Smooth muscle cell (in vitro differentiated cells): Measurements from ENCODE around the gene LDLRAD4. TPM values are rescaled to one million over a fixed set of nuclear protein-coding genes. Genes with fewer than 3 reads are reported as not detected.
"Not testable (repeated sequence)": the region's sequence is repeated elsewhere in the genome, so short reads cannot be mapped to it uniquely, and the experiment has no call there.

ENCODE experiments used
- DNase-seq: peaks from one replicate; lab custom pipeline; 2025; ENCODE audit not compliant: unreplicated experiment; lab: John Stamatoyannopoulos, UW
- H2AFZ ChIP-seq: fragments of 200-600 bp; sonication (generic); 2 replicates; pipeline ENCODE4 v1.6.0; 2016; ENCODE audit warnings: antibody characterized with exemption, low read depth, mild to moderate bottlenecking
- H3F3A ChIP-seq: fragments of 200-600 bp; sonication (generic); 2 replicates; pipeline ENCODE4 v1.6.0; 2017; ENCODE audit warnings: antibody characterized with exemption, low read depth
- H3K27ac ChIP-seq: fragments of 200-600 bp; sonication (generic); 2 replicates; pipeline ENCODE4 v1.5.1; 2016; ENCODE audit warnings: low read depth, mild to moderate bottlenecking
- H3K27me3 ChIP-seq: fragments of 200-600 bp; sonication (generic); 2 replicates; pipeline ENCODE4 v1.6.1; 2016; ENCODE audit warnings: low read depth, mild to moderate bottlenecking
- H3K36me3 ChIP-seq: fragments of 200-600 bp; sonication (generic); 2 replicates; pipeline ENCODE4 v1.5.1; 2016; ENCODE audit warnings: low read depth
- H3K4me1 ChIP-seq: fragments of 200-600 bp; sonication (generic); 2 replicates; pipeline ENCODE4 v1.5.1; 2016; ENCODE audit warnings: low read depth
- H3K4me2 ChIP-seq: fragments of 200-600 bp; sonication (generic); 2 replicates; pipeline ENCODE4 v1.6.0; 2016; ENCODE audit warnings: mild to moderate bottlenecking
- H3K4me3 ChIP-seq: fragments of 200-600 bp; sonication (generic); 2 replicates; pipeline ENCODE4 v1.5.1; 2016; ENCODE audit warnings: mild to moderate bottlenecking
- H3K79me2 ChIP-seq: fragments of 200-600 bp; sonication (generic); 2 replicates; pipeline ENCODE4 v1.6.0; 2016; ENCODE audit warnings: low read depth, mild to moderate bottlenecking
- H3K9ac ChIP-seq: fragments of 200-600 bp; sonication (generic); 2 replicates; pipeline ENCODE4 v1.6.0; 2016; ENCODE audit warnings: low read depth
- H3K9me3 ChIP-seq: fragments of 200-600 bp; sonication (generic); replicated peaks from 2 replicates; pipeline ENCODE4 v1.5.1; 2016; ENCODE audit warnings: low read depth
- H4K20me1 ChIP-seq: fragments of 200-600 bp; sonication (generic); 2 replicates; pipeline ENCODE4 v1.6.0; 2016; ENCODE audit warnings: low read depth
- CTCF ChIP-seq: fragments of 200-600 bp; sonication (generic); IDR thresholded peaks from 2 replicates; pipeline ENCODE4 v1.5.1; 2017; ENCODE audit warnings: borderline replicate concordance, mild to moderate bottlenecking, antibody characterized with exemption; ENCODE audit not compliant: insufficient read depth, poor library complexity, severe bottlenecking
- whole genome bisulfite sequencing: methylation state at CpG from one replicate; pipeline ENCODE4 v1.1.7; 2016; ENCODE audit warnings: low lambda C conversion rate; 5-methylcytosine and 5-hydroxymethylcytosine counted together
- polyA plus RNA-seq: library from polyadenylated mRNA; unstranded; fragments of >200 nt; fragmentation: Nextera tagmentation; extraction: Ambion mirVana; gene quantifications from 2 replicates; pipeline ENCODE4 v1.2.1, GENCODE V29; 2016
- total RNA-seq: library from RNA; depleted of rRNA; stranded (reverse); fragments of >200 nt; gene quantifications from 2 replicates; pipeline ENCODE4 v1.2.3, GENCODE V29; 2014

The LDLRAD4 gene
- total and polyA plus RNA-seq, 2 experiments from 2014 or later = 36.2 to 48.3 TPM

DNA sequence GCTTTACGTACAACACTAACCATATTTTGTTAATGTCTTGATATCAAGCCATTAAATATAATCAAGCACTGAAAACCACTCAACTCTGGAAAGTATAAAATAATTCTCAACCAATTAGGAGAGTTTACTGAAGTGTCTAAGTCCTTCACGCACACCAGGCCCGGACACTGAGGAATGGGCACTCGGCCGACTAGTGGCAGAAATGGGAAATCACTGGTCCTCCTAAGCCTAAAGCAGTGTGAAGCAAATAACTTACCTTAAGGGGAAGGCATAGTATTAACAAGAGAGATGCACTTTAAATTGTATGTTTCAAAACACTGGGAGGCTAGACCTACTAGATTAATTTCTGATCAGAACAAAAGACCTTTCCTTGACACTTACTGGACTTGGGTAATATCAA, 462.1 kb downstream of the LDLRAD4 start:
- Histone ChIP-seq H3K4me1 (no peaks in the 10 kb centered on the region), H4K20me1 (peaks cover 57% of the 10 kb centered on the region), H3K4me3 (no peak overlapping the region), H3K36me3 (no peaks in the 10 kb centered on the region), H3K79me2 (peaks cover 41% of the 10 kb centered on the region), H3K9ac (no peak overlapping the region), H3K27me3 (no peaks in the 10 kb centered on the region), H3F3A (no peaks in the 10 kb centered on the region), H3K4me2 (no peak overlapping the region), H3K9me3 (no peaks in the 10 kb centered on the region), H2AFZ (no peak overlapping the region), H3K27ac (no peak overlapping the region)
- WGBS = 49% methylated on average over 5 of the region's 5 CpGs
- peak; percentile 52 for TF ChIP-seq CTCF
- no peak for DNase-seq

DNA sequence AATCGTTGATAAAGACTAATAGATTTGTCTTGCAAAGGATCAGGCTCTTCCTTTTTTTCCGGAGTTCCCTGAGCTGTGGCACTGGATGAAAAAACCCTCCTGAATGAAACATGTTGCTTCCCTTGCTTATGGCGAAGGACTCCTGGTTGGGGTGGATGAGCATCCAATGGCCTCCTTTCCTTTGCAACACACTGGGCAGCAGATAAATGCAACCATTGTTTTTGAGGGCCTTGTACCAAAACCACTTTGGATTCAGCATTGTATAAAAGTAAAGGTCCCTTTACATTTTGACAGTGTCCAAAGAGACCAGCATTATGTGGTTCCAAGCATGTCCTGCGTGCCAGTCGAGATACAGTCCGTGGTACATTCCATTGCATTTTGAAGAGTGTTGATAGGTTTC, 463.1 kb downstream of the LDLRAD4 start:
- WGBS = 95% methylated on average over 6 of the region's 6 CpGs
- H3K9me3 ChIP-seq = no peaks in the 10 kb centered on the region
- peaks cover 49% of the 10 kb centered on the region for H3K79me2 ChIP-seq
- H2AFZ ChIP-seq = no peak overlapping the region
- H3K27ac ChIP-seq = no peak overlapping the region
- H3K9ac ChIP-seq = no peak overlapping the region
- H3F3A ChIP-seq = no peaks in the 10 kb centered on the region
- peaks cover 68% of the 10 kb centered on the region for H4K20me1 ChIP-seq
- no peak overlapping the region for H3K4me2 ChIP-seq
- H3K27me3 ChIP-seq = no peaks in the 10 kb centered on the region
- TF ChIP-seq CTCF = no peak
- no peak overlapping the region for H3K4me3 ChIP-seq
- no peaks in the 10 kb centered on the region for H3K36me3 ChIP-seq
- H3K4me1 ChIP-seq = no peaks in the 10 kb centered on the region
- no peak for DNase-seq

GRCh38 chr18:13684546-13684945, 466.0 kb downstream of the LDLRAD4 start:
- WGBS = 95% methylated on average over 4 of the region's 4 CpGs
- Histone ChIP-seq H2AFZ (no peak overlapping the region), H3K4me1 (no peaks in the 10 kb centered on the region), H3K9ac (no peak overlapping the region), H3K9me3 (no peaks in the 10 kb centered on the region), H3K27ac (no peak overlapping the region), H3K27me3 (no peaks in the 10 kb centered on the region), H3F3A (no peaks in the 10 kb centered on the region), H3K4me3 (no peak overlapping the region), H3K4me2 (no peak overlapping the region), H3K36me3 (no peaks in the 10 kb centered on the region), H3K79me2 (peaks cover 64% of the 10 kb centered on the region), H4K20me1 (peaks cover 96% of the 10 kb centered on the region)
- DNase-seq = no peak
- no peak for TF ChIP-seq CTCF

- H2AFZ ChIP-seq = no peak overlapping the region
- no peak for TF ChIP-seq CTCF
- no peak overlapping the region for H3K4me2 ChIP-seq
- H3F3A ChIP-seq = no peaks in the 10 kb centered on the region
- H3K27ac ChIP-seq = no peak overlapping the region
- no peak overlapping the region for H3K4me3 ChIP-seq
- no peak overlapping the region for H3K9ac ChIP-seq
- H3K36me3 ChIP-seq = no peaks in the 10 kb centered on the region
- WGBS = 96% methylated on average over 21 of the region's 21 CpGs
- no peaks in the 10 kb centered on the region for H3K9me3 ChIP-seq
- peaks cover 71% of the 10 kb centered on the region for H4K20me1 ChIP-seq
- H3K79me2 ChIP-seq = peaks cover 72% of the 10 kb centered on the region
- H3K27me3 ChIP-seq = no peaks in the 10 kb centered on the region
- no peak for DNase-seq
- no peaks in the 10 kb centered on the region for H3K4me1 ChIP-seq
Measured at GRCh38 chr18:13688191-13689136, 469.9 kb downstream of the LDLRAD4 start.

GRCh38 chr18:13690060-13690459, 471.5 kb downstream of the LDLRAD4 start:
- H3K4me3 ChIP-seq, H2AFZ ChIP-seq, H3K4me1 ChIP-seq, H3K27ac ChIP-seq, H3K27me3 ChIP-seq, H3K36me3 ChIP-seq, H3K4me2 ChIP-seq, H3K9ac ChIP-seq, DNase-seq, H3F3A ChIP-seq, H3K9me3 ChIP-seq: not testable (repeated sequence)
- WGBS = 96% methylated on average over 9 of the region's 9 CpGs
- H4K20me1 ChIP-seq = peaks cover 55% of the 10 kb centered on the region
- H3K79me2 ChIP-seq = peaks cover 68% of the 10 kb centered on the region
